RCC 7860 (cell line): ENCODE measurements around the gene CACNA1B.
"Not testable (repeated sequence)": the region's sequence is repeated elsewhere in the genome, so short reads cannot be mapped to it uniquely, and the experiment has no call there.

Experiments used
- DNase-seq: peaks from one replicate; pipeline ENCODE4 v3.0.0-alpha.2; 2015; ENCODE audit warnings: low spot score
- FAIRE-seq: peaks from 2 replicates; lab custom pipeline; 2012; peaks lifted over from hg19 to GRCh38; lab: Jason Lieb, UNC

CACNA1B gene

GRCh38 chr9:137865581-137866145, 11.9 kb upstream of the CACNA1B start:
- FAIRE-seq = no peak
- DNase-seq = no peak

- DNase-seq (no peak), FAIRE-seq (no peak)
Measured at GRCh38 chr9:137866226-137867141, 11.1 kb upstream of the CACNA1B start.

GRCh38 chr9:137870432-137870831, 7.2 kb upstream of the CACNA1B start:
- FAIRE-seq (no peak), DNase-seq (no peak)

- DNase-seq = no peak
- FAIRE-seq = no peak
Measured at GRCh38 chr9:137872296-137872695, 5.3 kb upstream of the CACNA1B start.

GRCh38 chr9:137873408-137873807, 4.2 kb upstream of the CACNA1B start:
- FAIRE-seq (no peak), DNase-seq (no peak)

- FAIRE-seq = no peak
- DNase-seq = no peak
Measured at GRCh38 chr9:137873858-137874362, 3.7 kb upstream of the CACNA1B start.

- FAIRE-seq = no peak
- DNase-seq = no peak
Measured at GRCh38 chr9:137875354-137875753, 2.2 kb upstream of the CACNA1B start.

- FAIRE-seq (no peak), DNase-seq (no peak)
Measured at GRCh38 chr9:137875846-137876245, 1.7 kb upstream of the CACNA1B start.

- no peak for FAIRE-seq
- no peak for DNase-seq
Measured at GRCh38 chr9:137876269-137876668, 1.3 kb upstream of the CACNA1B start.

GRCh38 chr9:137876781-137877386, 698 bp upstream of the CACNA1B start:
- FAIRE-seq = no peak
- no peak for DNase-seq

GRCh38 chr9:137878146-137878941, 762 bp downstream of the CACNA1B start:
- DNase-seq (no peak), FAIRE-seq (no peak)

GRCh38 chr9:137879052-137879451, 1.5 kb downstream of the CACNA1B start:
- DNase-seq (no peak), FAIRE-seq (no peak)

GRCh38 chr9:137879566-137880150, 2.1 kb downstream of the CACNA1B start:
- DNase-seq (no peak), FAIRE-seq (no peak)

GRCh38 chr9:137880160-137880975, 2.8 kb downstream of the CACNA1B start:
- FAIRE-seq = no peak
- peak; percentile 30 for DNase-seq

GRCh38 chr9:137880976-137881530, 3.5 kb downstream of the CACNA1B start:
- FAIRE-seq (no peak), DNase-seq (no peak)

GRCh38 chr9:137881591-137882505, 4.3 kb downstream of the CACNA1B start:
- no peak for DNase-seq
- no peak for FAIRE-seq

- FAIRE-seq (no peak), DNase-seq (no peak)
Measured at GRCh38 chr9:137882506-137882821, 4.9 kb downstream of the CACNA1B start.

GRCh38 chr9:137883977-137884376, 6.4 kb downstream of the CACNA1B start:
- not testable (repeated sequence) for DNase-seq, FAIRE-seq
